ENCODE results near the gene PRXL2A. TPM values are rescaled to one million over a fixed set of nuclear protein-coding genes. Genes with fewer than 3 reads are reported as not detected.

The PRXL2A gene
- total and polyA plus RNA-seq, 2 of the 4 experiments (the other 2 are of a cell fraction): 0.90 to 0.92 TPM

- DNase-seq: peak; percentile 85
- H4K8ac ChIP-seq (ENCODE audit: low read depth in 2 of 2, low read length in 2 of 2): peak overlapping the region in 1 of 2 experiments; percentile 31; a peak in 1 of 4 replicates
- peaks cover 32 to 66% of the 10 kb centered on the region in 2 experiments for H3K79me1 ChIP-seq (ENCODE audit: low read depth in 1 of 2, low read length in 2 of 2)
- ATAC-seq (ENCODE audit: low read depth): peak; percentile 64
- H3K14ac ChIP-seq (replicated peaks; ENCODE audit: low read depth, low read length): peak overlapping the region; percentile 82
- peaks cover 4% of the 10 kb centered on the region; the same call in 1 of the 2 replicates for H3K36me3 ChIP-seq (ENCODE audit: control insufficient read depth, insufficient read depth, low read length)
- H4K20me1 ChIP-seq (ENCODE audit: insufficient read depth, low read length): peaks cover 26% of the 10 kb centered on the region
- peak overlapping the region; percentile 4; the same call in 1 of the 2 replicates for H3K18ac ChIP-seq (ENCODE audit: low read depth, low read length)
- peak overlapping the region; percentile 37; the same call in 1 of the 3 replicates for H2BK15ac ChIP-seq (ENCODE audit: low read depth, low read length)
- no peak overlapping the region for H4K91ac ChIP-seq (ENCODE audit: insufficient read depth, low read depth, low read length)
- in situ Hi-C loops (cut with MboI; ENCODE audit: low sequenced_read_pairs) (loop anchor here (25.0 kb wide), 1 partner anchor 310 kb away; no protein-coding TSS in a partner anchor), dilution Hi-C loops (cut with HindIII; ENCODE audit: low sequenced_read_pairs, unreplicated experiment) (no loop called here), intact Hi-C loops (cut with micrococcal nuclease) (no loop called here)
- CTCF ChIA-PET: interaction anchor here (1.0 to 2.6 kb wide), 3 partner anchors 20 to 33 kb away, joined by 3 to 11 read pairs (median 3); no protein-coding TSS in a partner anchor
- peak overlapping the region; percentile 70 for H2AK5ac ChIP-seq (ENCODE audit: low read depth, low read length)
- H2AFZ ChIP-seq (replicated peaks; ENCODE audit: low read length, poor library complexity): no peak overlapping the region
- H3K27ac ChIP-seq (ENCODE audit: insufficient read depth, low read length): peak overlapping the region; percentile 48
- H2AK9ac ChIP-seq (replicated peaks; ENCODE audit: low read depth, low read length, poor library complexity): no peak overlapping the region
- H2BK20ac ChIP-seq (ENCODE audit: low read depth, low read length): peak overlapping the region; percentile 9; the same call in 1 of the 2 replicates
- no TSS peak for BruUV-seq (replicated peaks)
- no peak overlapping the region for H3K56ac ChIP-seq (ENCODE audit: extremely low read depth, insufficient read depth, low read length)
- H3K4me2 ChIP-seq (ENCODE audit: low read depth, low read length): peak overlapping the region; percentile 60; the same call in 1 of the 2 replicates
- peaks cover 27% of the 10 kb centered on the region for H3K4me1 ChIP-seq (ENCODE audit: control insufficient read depth, insufficient read depth, low read length)
- no peaks in the 10 kb centered on the region for H3K27me3 ChIP-seq (ENCODE audit: control insufficient read depth, insufficient read depth, low read length)
- no peak overlapping the region for H3K9ac ChIP-seq (ENCODE audit: low read depth, low read length)
- 0 out of 2 replicates have a peak, but pooled peaks have one; percentile 33 for TF ChIP-seq BHLHE40 (IDR thresholded peaks at IDR 0.05; ENCODE audit: low read depth, low read length)
- TF ChIP-seq CEBPB (IDR thresholded peaks at IDR 0.05; ENCODE audit: low read depth, low read length): peak; percentile 78
- 0 out of 2 replicates have a peak, but pooled peaks have one; percentile 7 for TF ChIP-seq NFE2L2 (IDR thresholded peaks at IDR 0.05; ENCODE audit: low read depth, low read length)
- TF ChIP-seq USF2 (IDR thresholded peaks at IDR 0.05; ENCODE audit: low read depth, low read length): peak; percentile 65
- TF ChIP-seq CTCF (conservative IDR thresholded peaks at IDR 0.05; ENCODE audit: low read depth, low read length): no peak
- no peak for TF ChIP-seq CHD1 (IDR thresholded peaks at IDR 0.05; ENCODE audit: low read depth, low read length)
- 0 out of 2 replicates have a peak, but pooled peaks have one; percentile 19 for TF ChIP-seq FOS (IDR thresholded peaks at IDR 0.05; ENCODE audit: low read depth, low read length)
- TF ChIP-seq RAD21 (IDR thresholded peaks at IDR 0.05; ENCODE audit: low read length): no peak
- no peak for TF ChIP-seq MXI1 (IDR thresholded peaks at IDR 0.05; ENCODE audit: borderline replicate concordance, low read depth, low read length)
- H3K9me3 ChIP-seq (ENCODE audit: control insufficient read depth, insufficient read depth, low read length): peaks cover under 1% of the 10 kb centered on the region
- no CpG with 5 or more reads among the region's 9 CpGs for WGBS, 2 experiments (ENCODE audit: extremely low coverage in 2 of 2, insufficient read length in 1 of 2)
- H3K4me3 ChIP-seq (ENCODE audit: insufficient read depth, low read depth, low read length): no peak overlapping the region
- H2BK5ac ChIP-seq (ENCODE audit: low read depth, low read length, poor library complexity, severe bottlenecking): peak overlapping the region; percentile 57
- peak overlapping the region; percentile 49; the same call in 1 of the 2 replicates for H3K23ac ChIP-seq (ENCODE audit: low read depth, low read length)
- H4K5ac ChIP-seq (ENCODE audit: low read depth, low read length): no peak overlapping the region
- peak overlapping the region; percentile 37; the same call in 1 of the 2 replicates for H2BK120ac ChIP-seq (ENCODE audit: low read depth, low read length)
- H3K9me1 ChIP-seq (ENCODE audit: insufficient read depth, low read length): peaks cover 35% of the 10 kb centered on the region
- POLR2A ChIA-PET (ENCODE audit: unreplicated experiment): no interaction called here
- H3K4ac ChIP-seq (ENCODE audit: low read depth, low read length): peak overlapping the region; percentile 68; the same call in 1 of the 2 replicates
Observed at GRCh38 chr10:80472234-80473095, 64.1 kb downstream of the PRXL2A start.

All from IMR-90 (cell line).